Mesendoderm (in vitro differentiated cells): ENCODE data around the gene TIAL1.

ENCODE experiments used
- DNase-seq: peaks from one replicate; pipeline ENCODE4 v3.0.0; 2013
- H2AK5ac ChIP-seq: 2 replicates; pipeline ENCODE4 v1.6.1; 2013; ENCODE audit warnings: low read length, inconsistent platforms
- H2BK120ac ChIP-seq: 2 replicates; pipeline ENCODE4 v1.6.1; 2013; ENCODE audit warnings: low read depth, mild to moderate bottlenecking, low read length, moderate library complexity, mixed read lengths
- H2BK15ac ChIP-seq: replicated peaks from 2 replicates; pipeline ENCODE4 v1.6.1; 2013; ENCODE audit warnings: low read depth, mild to moderate bottlenecking, moderate library complexity
- H2BK5ac ChIP-seq: 2 replicates; pipeline ENCODE4 v1.6.1; 2013; ENCODE audit warnings: low read length, inconsistent platforms
- H3K18ac ChIP-seq: 2 replicates; pipeline ENCODE4 v1.6.1; 2013; ENCODE audit warnings: mild to moderate bottlenecking, low read length, mixed read lengths
- H3K23ac ChIP-seq: one replicate; pipeline ENCODE4 v1.6.1; 2013; ENCODE audit warnings: low read length
- H3K27ac ChIP-seq: 2 replicates; pipeline ENCODE4 v1.5.1; 2013; ENCODE audit warnings: low read depth, mild to moderate bottlenecking, inconsistent platforms, low read length, moderate library complexity
- H3K27me3 ChIP-seq: 2 replicates; pipeline ENCODE4 v1.6.1; 2013; ENCODE audit warnings: low read length, control low read depth, mild to moderate bottlenecking, inconsistent platforms; ENCODE audit not compliant: insufficient read depth, poor library complexity
- H3K36me3 ChIP-seq: 2 replicates; pipeline ENCODE4 v1.6.1; 2013; ENCODE audit warnings: low read length, inconsistent platforms; ENCODE audit not compliant: control insufficient read depth, insufficient read depth
- H3K4ac ChIP-seq: one replicate; pipeline ENCODE4 v1.6.1; 2013; ENCODE audit warnings: low read depth, mild to moderate bottlenecking, low read length, moderate library complexity
- H3K4me1 ChIP-seq: 2 replicates; pipeline ENCODE4 v1.6.1; 2013; ENCODE audit warnings: low read depth, low read length, inconsistent platforms; ENCODE audit not compliant: control insufficient read depth
- H3K4me2 ChIP-seq: 2 replicates; pipeline ENCODE4 v1.6.1; 2013; ENCODE audit warnings: low read length
- H3K4me3 ChIP-seq: 2 replicates; pipeline ENCODE4 v1.5.1; 2013; ENCODE audit warnings: mild to moderate bottlenecking, low read length
- H3K56ac ChIP-seq: one replicate; pipeline ENCODE4 v1.6.1; 2013; ENCODE audit warnings: low read length
- H3K79me1 ChIP-seq: 2 replicates; pipeline ENCODE4 v1.6.1; 2013; ENCODE audit warnings: low read length, inconsistent platforms
- H3K79me2 ChIP-seq: 2 replicates; pipeline ENCODE4 v1.6.1; 2013; ENCODE audit warnings: mild to moderate bottlenecking, low read length; ENCODE audit not compliant: control insufficient read depth, insufficient read depth
- H3K9ac ChIP-seq: 2 replicates; pipeline ENCODE4 v1.6.1; 2013; ENCODE audit warnings: low read length, inconsistent platforms
- H4K5ac ChIP-seq: one replicate; pipeline ENCODE4 v1.6.1; 2013; ENCODE audit warnings: low read length
- H4K8ac ChIP-seq: one replicate; pipeline ENCODE4 v1.6.1; 2013; ENCODE audit warnings: low read depth, mild to moderate bottlenecking, control low read depth, low read length, moderate library complexity
- WGBS: extraction: QIAGEN DNeasy Blood & Tissue Kit; methylation state at CpG from one replicate; pipeline ENCODE4 v1.1.7; 2013; ENCODE audit warnings: low lambda C conversion rate, missing lambda C conversion rate; ENCODE audit not compliant: insufficient coverage; ENCODE audit errors: extremely low coverage; 5-methylcytosine and 5-hydroxymethylcytosine counted together

The TIAL1 gene

GRCh38 chr10:119539359-119539825, 57.4 kb downstream of the TIAL1 start:
- Histone ChIP-seq H3K4ac (no peak overlapping the region), H3K23ac (no peak overlapping the region), H3K4me3 (no peak overlapping the region), H2AK5ac (no peak overlapping the region), H3K79me2 (no peaks in the 10 kb centered on the region), H2BK120ac (no peak overlapping the region), H3K36me3 (no peaks in the 10 kb centered on the region), H4K8ac (no peak overlapping the region), H4K5ac (no peak overlapping the region), H2BK5ac (no peak overlapping the region), H2BK15ac (no peak overlapping the region), H3K27ac (no peak overlapping the region), H3K27me3 (peaks cover 15% of the 10 kb centered on the region), H3K4me2 (no peak overlapping the region), H3K18ac (no peak overlapping the region), H3K9ac (no peak overlapping the region), H3K56ac (no peak overlapping the region), H3K79me1 (no peaks in the 10 kb centered on the region), H3K4me1 (peaks cover 4% of the 10 kb centered on the region)
- DNase-seq, result no peak
- no CpG with 5 or more reads among the region's 9 CpGs for WGBS

GRCh38 chr10:119538632-119539358, 58.0 kb downstream of the TIAL1 start:
- no peak for DNase-seq
- H3K27me3 ChIP-seq, result peaks cover 14% of the 10 kb centered on the region

GRCh38 chr10:119537953-119538630, 58.7 kb downstream of the TIAL1 start:
- Histone ChIP-seq H3K4ac (no peak overlapping the region), H3K36me3 (no peaks in the 10 kb centered on the region), H3K79me1 (no peaks in the 10 kb centered on the region), H2AK5ac (no peak overlapping the region), H3K4me1 (peaks cover 2% of the 10 kb centered on the region), H4K8ac (no peak overlapping the region), H3K56ac (no peak overlapping the region), H2BK5ac (no peak overlapping the region), H3K4me3 (no peak overlapping the region), H3K9ac (no peak overlapping the region), H3K23ac (no peak overlapping the region), H2BK15ac (no peak overlapping the region), H3K18ac (no peak overlapping the region), H3K27me3 (peaks cover 13% of the 10 kb centered on the region), H2BK120ac (no peak overlapping the region), H3K4me2 (no peak overlapping the region), H3K27ac (no peak overlapping the region), H4K5ac (no peak overlapping the region), H3K79me2 (no peaks in the 10 kb centered on the region)
- no CpG with 5 or more reads among the region's 5 CpGs for WGBS
- no peak for DNase-seq

More at GRCh38 chr10:119538632-119539358, 58.0 kb downstream of the TIAL1 start:
- H2BK5ac ChIP-seq, result no peak overlapping the region
- no peak overlapping the region for H4K8ac ChIP-seq
- H2AK5ac ChIP-seq, result no peak overlapping the region
- H3K23ac ChIP-seq, result no peak overlapping the region
- no peak overlapping the region for H2BK120ac ChIP-seq
- no peak overlapping the region for H3K9ac ChIP-seq
- no peak overlapping the region for H3K27ac ChIP-seq
- H2BK15ac ChIP-seq, result no peak overlapping the region
- no peaks in the 10 kb centered on the region for H3K79me1 ChIP-seq
- no peak overlapping the region for H3K56ac ChIP-seq
- H3K18ac ChIP-seq, result no peak overlapping the region
- WGBS, result no CpG with 5 or more reads among the region's 9 CpGs
- H3K79me2 ChIP-seq, result no peaks in the 10 kb centered on the region
- peaks cover 2% of the 10 kb centered on the region for H3K4me1 ChIP-seq
- no peak overlapping the region for H3K4ac ChIP-seq
- no peaks in the 10 kb centered on the region for H3K36me3 ChIP-seq
- H3K4me3 ChIP-seq, result no peak overlapping the region
- no peak overlapping the region for H4K5ac ChIP-seq
- no peak overlapping the region for H3K4me2 ChIP-seq

DNA sequence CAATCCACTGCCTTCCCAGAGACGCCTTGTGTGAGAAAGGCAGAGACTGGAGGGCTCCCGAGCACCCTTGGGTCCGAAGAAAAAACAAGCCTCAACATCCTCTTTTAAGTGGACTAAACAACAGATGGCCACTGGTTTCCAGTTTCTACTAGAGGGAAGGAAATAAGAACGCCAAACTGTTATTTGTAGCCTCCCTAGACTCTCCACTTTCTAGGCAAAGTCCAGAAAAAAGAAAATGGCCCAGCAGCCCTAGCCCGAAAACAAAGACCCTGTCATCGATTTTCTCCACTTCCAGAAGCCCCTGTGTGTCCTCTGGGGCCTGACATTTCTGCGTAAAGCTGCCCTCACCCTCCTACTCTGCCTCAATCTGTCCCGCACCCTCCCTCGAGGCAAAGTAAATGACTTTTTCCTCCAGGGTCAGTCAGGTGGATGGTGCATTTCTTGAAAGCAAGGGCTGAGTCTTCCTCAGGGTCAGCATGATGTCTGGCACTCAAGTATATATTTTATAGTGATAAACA, 60.2 kb downstream of the TIAL1 start:
- H4K5ac ChIP-seq, result no peak overlapping the region
- no peak overlapping the region for H3K27ac ChIP-seq
- H3K4me2 ChIP-seq, result no peak overlapping the region
- peaks cover under 1% of the 10 kb centered on the region for H3K4me1 ChIP-seq
- no peaks in the 10 kb centered on the region for H3K36me3 ChIP-seq
- H3K18ac ChIP-seq, result no peak overlapping the region
- no peak overlapping the region for H3K23ac ChIP-seq
- no peak overlapping the region for H2BK15ac ChIP-seq
- no peaks in the 10 kb centered on the region for H3K79me1 ChIP-seq
- peaks cover 9% of the 10 kb centered on the region for H3K27me3 ChIP-seq
- H3K56ac ChIP-seq, result no peak overlapping the region
- H2AK5ac ChIP-seq, result no peak overlapping the region
- H4K8ac ChIP-seq, result no peak overlapping the region
- no peak overlapping the region for H2BK5ac ChIP-seq
- no peaks in the 10 kb centered on the region for H3K79me2 ChIP-seq
- no peak overlapping the region for H3K4me3 ChIP-seq
- no peak overlapping the region for H2BK120ac ChIP-seq
- no peak overlapping the region for H3K4ac ChIP-seq
- no CpG with 5 or more reads among the region's 9 CpGs for WGBS
- no peak overlapping the region for H3K9ac ChIP-seq
- no peak for DNase-seq

DNA sequence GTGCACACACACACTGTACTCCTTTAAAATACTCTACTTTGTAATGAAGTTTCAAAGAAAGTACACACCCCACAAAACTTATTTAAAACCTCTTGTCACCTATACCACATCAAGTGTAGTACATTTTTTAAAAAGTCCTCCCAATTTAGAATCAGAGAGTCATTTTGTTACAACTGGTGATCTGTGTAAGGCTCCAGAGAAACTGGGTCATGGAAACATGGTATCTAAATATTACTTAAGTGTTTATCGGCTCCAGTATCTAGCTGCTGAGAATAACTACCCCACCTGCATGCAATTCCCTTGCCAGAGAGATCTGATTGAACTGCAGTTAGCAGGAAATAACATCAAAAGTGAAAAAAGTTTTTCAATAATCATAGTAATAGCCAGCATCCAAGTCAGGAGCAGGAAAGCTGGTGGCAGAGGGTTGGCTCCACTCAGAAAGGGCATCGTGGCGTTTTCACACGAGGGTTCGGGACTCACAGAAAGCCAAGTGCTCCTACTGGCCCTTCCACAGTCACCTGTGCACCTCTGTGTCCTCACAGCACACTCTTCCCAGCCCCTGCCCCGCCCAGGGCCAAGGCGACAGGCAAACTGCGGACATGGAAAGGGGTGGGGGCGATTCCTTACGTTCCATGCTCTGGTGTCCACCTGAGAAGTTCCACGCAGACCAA, 60.8 kb downstream of the TIAL1 start:
- H2AK5ac ChIP-seq, result no peak overlapping the region
- no peak overlapping the region for H3K56ac ChIP-seq
- no peak overlapping the region for H3K27ac ChIP-seq
- H4K5ac ChIP-seq, result no peak overlapping the region
- no peak overlapping the region for H3K9ac ChIP-seq
- H3K18ac ChIP-seq, result no peak overlapping the region
- H3K36me3 ChIP-seq, result no peaks in the 10 kb centered on the region
- no peaks in the 10 kb centered on the region for H3K79me2 ChIP-seq
- H2BK15ac ChIP-seq, result no peak overlapping the region
- peaks cover 3% of the 10 kb centered on the region for H3K27me3 ChIP-seq
- no peak overlapping the region for H3K4ac ChIP-seq
- no peak for DNase-seq
- H3K79me1 ChIP-seq, result no peaks in the 10 kb centered on the region
- H4K8ac ChIP-seq, result no peak overlapping the region
- no peak overlapping the region for H3K4me3 ChIP-seq
- H3K4me2 ChIP-seq, result no peak overlapping the region
- H2BK120ac ChIP-seq, result no peak overlapping the region
- no CpG with 5 or more reads among the region's 11 CpGs for WGBS
- H3K4me1 ChIP-seq, result no peaks in the 10 kb centered on the region
- no peak overlapping the region for H2BK5ac ChIP-seq
- no peak overlapping the region for H3K23ac ChIP-seq
